Activated T-helper 1 cell treated with anti-CD3 and anti-CD28 coated beads, Interleukin-12 subunit alpha, Interleukin-12 subunit beta, Interleukin-2, Interleukin-4 antibody, amounts not matched to agents 30 ng/mL and 10 ng/mL and 1 ng/mL, durations not matched to agents 14 hours and 24 hours and 36 hours (primary cell): ENCODE measurements around the gene NDST1. TPM values are rescaled to one million over a fixed set of nuclear protein-coding genes. Genes with fewer than 3 reads are reported as not detected.

Experiments
- DNase-seq: peaks from one replicate; pipeline ENCODE4 v3.0.0; 2021; ENCODE audit warnings: low spot score
- H3K27ac Mint-ChIP-seq: one replicate; pipeline ENCODE4 v1.8.0; 2021; ENCODE audit warnings: mild to moderate bottlenecking, mixed read lengths
- H3K27me3 Mint-ChIP-seq: one replicate; pipeline ENCODE4 v1.8.0; 2022; ENCODE audit warnings: mild to moderate bottlenecking, moderate library complexity, mixed read lengths; ENCODE audit not compliant: insufficient read depth
- H3K36me3 Mint-ChIP-seq: one replicate; pipeline ENCODE4 v1.8.0; 2021; ENCODE audit warnings: low read depth, mixed read lengths
- H3K4me1 Mint-ChIP-seq: one replicate; pipeline ENCODE4 v1.8.0; 2021; ENCODE audit warnings: low read depth, mixed read lengths
- H3K4me3 Mint-ChIP-seq: one replicate; pipeline ENCODE4 v1.8.0; 2021; ENCODE audit warnings: mild to moderate bottlenecking, moderate library complexity, mixed read lengths
- H3K9me3 Mint-ChIP-seq: one replicate; pipeline ENCODE4 v1.8.0; 2021; ENCODE audit warnings: mixed read lengths
- intact Hi-C: fragments of 100-400 bp; cut with micrococcal nuclease; formaldehyde crosslinking; loops from one replicate; pipeline ENCODE4 v1.15.1; 2024
- total RNA-seq: library from RNA; stranded (reverse); gene quantifications from 2 replicates; pipeline ENCODE4 v1.2.3, GENCODE V29; 2022

Gene NDST1
- total RNA-seq, 1 donor from 2014 or later, result 2.8 TPM

GRCh38 chr5:150496098-150496497, 11.8 kb upstream of the NDST1 start:
- Mint-ChIP-seq H3K36me3 (no peaks in the 10 kb centered on the region), H3K4me1 (no peaks in the 10 kb centered on the region), H3K27me3 (no peaks in the 10 kb centered on the region), H3K9me3 (no peaks in the 10 kb centered on the region), H3K27ac (no peak overlapping the region), H3K4me3 (no peak overlapping the region)
- no peak for DNase-seq
- intact Hi-C loops, result no loop called here

GRCh38 chr5:150496534-150496933, 11.4 kb upstream of the NDST1 start:
- no peak for DNase-seq
- Mint-ChIP-seq H3K4me1 (no peaks in the 10 kb centered on the region), H3K4me3 (no peak overlapping the region), H3K27me3 (no peaks in the 10 kb centered on the region), H3K27ac (no peak overlapping the region), H3K36me3 (no peaks in the 10 kb centered on the region), H3K9me3 (no peaks in the 10 kb centered on the region)
- intact Hi-C loops, result no loop called here

GRCh38 chr5:150497274-150497988, 10.5 kb upstream of the NDST1 start:
- Mint-ChIP-seq H3K4me3 (no peak overlapping the region), H3K27ac (no peak overlapping the region), H3K4me1 (no peaks in the 10 kb centered on the region), H3K9me3 (no peaks in the 10 kb centered on the region), H3K36me3 (no peaks in the 10 kb centered on the region), H3K27me3 (peaks cover 1% of the 10 kb centered on the region)
- intact Hi-C loops, result no loop called here
- no peak for DNase-seq

- peaks cover 1% of the 10 kb centered on the region for H3K27me3 Mint-ChIP-seq
- no peak overlapping the region for H3K27ac Mint-ChIP-seq
- H3K36me3 Mint-ChIP-seq, result no peaks in the 10 kb centered on the region
- no peaks in the 10 kb centered on the region for H3K9me3 Mint-ChIP-seq
- intact Hi-C loops, result no loop called here
- no peaks in the 10 kb centered on the region for H3K4me1 Mint-ChIP-seq
- DNase-seq, result no peak
- H3K4me3 Mint-ChIP-seq, result no peak overlapping the region
Measured at GRCh38 chr5:150497989-150498317, 10.0 kb upstream of the NDST1 start.

- peaks cover 1% of the 10 kb centered on the region for H3K27me3 Mint-ChIP-seq
- intact Hi-C loops, result no loop called here
- H3K36me3 Mint-ChIP-seq, result no peaks in the 10 kb centered on the region
Measured at GRCh38 chr5:150498501-150498900, 9.4 kb upstream of the NDST1 start.

GRCh38 chr5:150498971-150499370, 9.0 kb upstream of the NDST1 start:
- Mint-ChIP-seq H3K4me3 (no peak overlapping the region), H3K27me3 (peaks cover 1% of the 10 kb centered on the region), H3K4me1 (no peaks in the 10 kb centered on the region), H3K9me3 (no peaks in the 10 kb centered on the region), H3K27ac (no peak overlapping the region), H3K36me3 (no peaks in the 10 kb centered on the region)
- no peak for DNase-seq
- intact Hi-C loops, result no loop called here

More at GRCh38 chr5:150498501-150498900, 9.4 kb upstream of the NDST1 start:
- no peak overlapping the region for H3K4me3 Mint-ChIP-seq
- H3K4me1 Mint-ChIP-seq, result no peaks in the 10 kb centered on the region
- H3K9me3 Mint-ChIP-seq, result no peaks in the 10 kb centered on the region
- no peak overlapping the region for H3K27ac Mint-ChIP-seq
- DNase-seq, result no peak

GRCh38 chr5:150499437-150499956, 8.4 kb upstream of the NDST1 start:
- intact Hi-C loops, result no loop called here
- no peak overlapping the region for H3K4me3 Mint-ChIP-seq
- H3K36me3 Mint-ChIP-seq, result no peaks in the 10 kb centered on the region

GRCh38 chr5:150500328-150500841, 7.5 kb upstream of the NDST1 start:
- no peaks in the 10 kb centered on the region for H3K36me3 Mint-ChIP-seq
- H3K4me3 Mint-ChIP-seq, result no peak overlapping the region
- H3K9me3 Mint-ChIP-seq, result no peaks in the 10 kb centered on the region
- H3K27me3 Mint-ChIP-seq, result peaks cover 1% of the 10 kb centered on the region
- H3K4me1 Mint-ChIP-seq, result no peaks in the 10 kb centered on the region
- intact Hi-C loops, result no loop called here
- no peak for DNase-seq
- no peak overlapping the region for H3K27ac Mint-ChIP-seq

More at GRCh38 chr5:150499437-150499956, 8.4 kb upstream of the NDST1 start:
- Mint-ChIP-seq H3K4me1 (no peaks in the 10 kb centered on the region), H3K27ac (no peak overlapping the region), H3K27me3 (peaks cover 1% of the 10 kb centered on the region), H3K9me3 (no peaks in the 10 kb centered on the region)
- DNase-seq, result no peak

- DNase-seq, result no peak
- H3K27me3 Mint-ChIP-seq, result peaks cover 1% of the 10 kb centered on the region
- no peaks in the 10 kb centered on the region for H3K36me3 Mint-ChIP-seq
- H3K4me1 Mint-ChIP-seq, result no peaks in the 10 kb centered on the region
- H3K27ac Mint-ChIP-seq, result no peak overlapping the region
- intact Hi-C loops, result no loop called here
- H3K4me3 Mint-ChIP-seq, result no peak overlapping the region
- H3K9me3 Mint-ChIP-seq, result no peaks in the 10 kb centered on the region
Measured at GRCh38 chr5:150500905-150501304, 7.0 kb upstream of the NDST1 start.

GRCh38 chr5:150502106-150502505, 5.8 kb upstream of the NDST1 start:
- no peak for DNase-seq
- Mint-ChIP-seq H3K9me3 (no peaks in the 10 kb centered on the region), H3K27ac (no peak overlapping the region), H3K36me3 (no peaks in the 10 kb centered on the region), H3K4me3 (no peak overlapping the region), H3K4me1 (no peaks in the 10 kb centered on the region), H3K27me3 (peaks cover 1% of the 10 kb centered on the region)
- intact Hi-C loops, result no loop called here

- Mint-ChIP-seq H3K9me3 (no peaks in the 10 kb centered on the region), H3K36me3 (no peaks in the 10 kb centered on the region), H3K4me1 (no peaks in the 10 kb centered on the region), H3K4me3 (no peak overlapping the region), H3K27ac (no peak overlapping the region), H3K27me3 (peaks cover 1% of the 10 kb centered on the region)
- intact Hi-C loops, result no loop called here
- no peak for DNase-seq
Measured at GRCh38 chr5:150502847-150503246, 5.1 kb upstream of the NDST1 start.

GRCh38 chr5:150503386-150503785, 4.5 kb upstream of the NDST1 start:
- no peak for DNase-seq
- peaks cover 1% of the 10 kb centered on the region for H3K27me3 Mint-ChIP-seq
- no peak overlapping the region for H3K4me3 Mint-ChIP-seq
- H3K36me3 Mint-ChIP-seq, result no peaks in the 10 kb centered on the region
- H3K9me3 Mint-ChIP-seq, result no peaks in the 10 kb centered on the region
- H3K27ac Mint-ChIP-seq, result no peak overlapping the region
- H3K4me1 Mint-ChIP-seq, result no peaks in the 10 kb centered on the region
- intact Hi-C loops, result no loop called here

- DNase-seq, result no peak
- H3K27me3 Mint-ChIP-seq, result peaks cover 1% of the 10 kb centered on the region
- no peaks in the 10 kb centered on the region for H3K4me1 Mint-ChIP-seq
- intact Hi-C loops, result no loop called here
- H3K36me3 Mint-ChIP-seq, result no peaks in the 10 kb centered on the region
- no peaks in the 10 kb centered on the region for H3K9me3 Mint-ChIP-seq
- no peak overlapping the region for H3K27ac Mint-ChIP-seq
- H3K4me3 Mint-ChIP-seq, result no peak overlapping the region
Measured at GRCh38 chr5:150503977-150504620, 3.8 kb upstream of the NDST1 start.
